Heart left ventricle (tissue), 16 donors: ENCODE measurements around the gene AGPAT2. TPM values are rescaled to one million over a fixed set of nuclear protein-coding genes. Genes with fewer than 3 reads are reported as not detected.

Experiments
- ATAC-seq, 4 donors: fragments of 200-7000 bp; cut with Tn5 transposase; one replicate each; pipeline ENCODE4 v1.9.1; 2020 to 2022; ENCODE audit warnings: moderate library complexity in 4 of 4, mild to moderate bottlenecking in 3 of 4, moderate number of reproducible peaks in 1 of 4
- DNase-seq, 5 donors: peaks; one replicate each; pipeline ENCODE4 v3.0.0-alpha.2; 2020
- H3K27ac ChIP-seq, 12 donors: fragments of 200-600 bp; sonication (generic) in 4 of 12; one replicate each; pipeline versions ENCODE4 v1.5.0 to v1.8.0; 2016 to 2022; ENCODE audit warnings: mild to moderate bottlenecking in 2 of 12
- H3K27me3 ChIP-seq, 9 donors: fragments of 200-600 bp; sonication (generic) in 2 of 9; one replicate each; pipeline versions ENCODE4 v1.5.1 to v1.8.0; 2016 to 2022; ENCODE audit warnings: mild to moderate bottlenecking in 3 of 9
- H3K36me3 ChIP-seq, 9 donors: fragments of 200-600 bp; sonication (generic) in 2 of 9; one replicate each; pipeline versions ENCODE4 v1.5.0 to v1.8.0; 2018 to 2022; ENCODE audit warnings: mild to moderate bottlenecking in 2 of 9
- H3K4me1 ChIP-seq, 12 donors: fragments of 200-600 bp; sonication (generic) in 4 of 12; one replicate each; pipeline versions ENCODE4 v1.5.0 to v1.8.0; 2016 to 2022; ENCODE audit warnings: mild to moderate bottlenecking in 3 of 12
- H3K4me3 ChIP-seq, 12 donors: fragments of 200-600 bp; sonication (generic) in 4 of 12; one replicate each; pipeline versions ENCODE4 v1.5.0 to v1.8.0; 2017 to 2022; ENCODE audit warnings: mild to moderate bottlenecking in 9 of 12, moderate library complexity in 4 of 12
- H3K9me3 ChIP-seq, 12 donors: fragments of 200-600 bp; sonication (generic) in 4 of 12; one replicate each; pipeline versions ENCODE4 v1.5.0 to v1.8.0; 2016 to 2022; ENCODE audit warnings: mild to moderate bottlenecking in 1 of 12
- POLR2A ChIP-seq, 2 donors: fragments of 450-650 bp; IDR thresholded peaks; one replicate each; pipeline ENCODE4 v1.6.1; 2017; ENCODE audit warnings: antibody characterized with exemption in 2 of 2, mild to moderate bottlenecking in 2 of 2, moderate library complexity in 2 of 2
- WGBS, 4 donors: extraction: QIAGEN DNeasy Blood & Tissue Kit in 2 of 4; methylation state at CpG; one replicate each; pipeline versions ENCODE4 v1.1.5 to v1.1.7; 2013 to 2018; 5-methylcytosine and 5-hydroxymethylcytosine counted together
- intact Hi-C, 10 donors: fragments of 100-400 bp; cut with DNase I; formaldehyde crosslinking; loops; one replicate each; pipeline versions ENCODE4 v1.11.1 to v1.14.2; 2022
- polyA plus RNA-seq, 2 donors: library from polyadenylated mRNA; stranded (reverse); fragments of 200-250 nt; gene quantifications; one replicate each; pipeline ENCODE4 v1.2.3, GENCODE V29; 2013
- total RNA-seq, 9 donors: library from RNA; depleted of rRNA in 2 of 9; stranded (reverse); fragments of >200 nt in 2 of 9; fragmentation: NEBNext Ultra II Directional in 3 of 9; extraction: Animal tissue kit (Norgen Biotek cat#: 25700) in 3 of 9; gene quantifications; one replicate each; pipeline versions ENCODE4 v1.1.0 to v1.2.4, GENCODE V29; 2016 to 2023
- TF ChIP-seq, protein P1 (sequence below), 12 donors: fragments of 200-600 bp; sonication (generic) in 4 of 12; IDR thresholded peaks; one replicate each; pipeline versions ENCODE4 v1.5.0 to v1.8.0; 2018 to 2022; ENCODE audit warnings: antibody characterized with exemption in 12 of 12, mild to moderate bottlenecking in 5 of 12
- donor health status: ischemic (EF 13 %, LVEDD 7.1; RV severe dilation, severe dysfunction).
- donor health status: healthy with polysubstance abuse.
- donor health status: DM: no; HTN: yes; CAD: no.
- donor health status: DM: no; HTN: no; CAD: no.
- donor health status: ischemic (EF 25% LVEDD 6.9; RV normal size, moderate dysfunction).
- donor health status: ischemic (EF 25% LVEDD 5.7; RV mildly dilated, moderate dysfunction).
- donor health status: healthy.
- donor health status: DM: yes; HTN: yes; CAD: no.
- donor health status: ischemic (EF 35%, LVEDD 5.7; RV mildly dilated, moderate dysfunction).
- donor health status: nonischemic (EF 11% LVEDD 7.7; RV severe dilation, severe dysfunction).
- donor health status: DM: yes; HTN: yes; CAD: no.
- donor health status: PGD.
- donor health status: ischemic (EF 29% LVEDD 5.4; RV normal size, mild dysfunction).
- donor health status: nonischemic (EF 23%, LVEDD 6.1; RV moderate dilation, normal function).

Gene AGPAT2
- total and polyA plus RNA-seq, 11 donors: 52.4 to 122 (median 69.3) TPM

- H3K27me3 ChIP-seq: peaks cover 0 to 14% (median 3%) of the 10 kb centered on the region in 9 donors
- no peak for TF ChIP-seq POLR2A (IDR thresholded peaks at IDR 0.05)
- TF ChIP-seq, protein P1, sequence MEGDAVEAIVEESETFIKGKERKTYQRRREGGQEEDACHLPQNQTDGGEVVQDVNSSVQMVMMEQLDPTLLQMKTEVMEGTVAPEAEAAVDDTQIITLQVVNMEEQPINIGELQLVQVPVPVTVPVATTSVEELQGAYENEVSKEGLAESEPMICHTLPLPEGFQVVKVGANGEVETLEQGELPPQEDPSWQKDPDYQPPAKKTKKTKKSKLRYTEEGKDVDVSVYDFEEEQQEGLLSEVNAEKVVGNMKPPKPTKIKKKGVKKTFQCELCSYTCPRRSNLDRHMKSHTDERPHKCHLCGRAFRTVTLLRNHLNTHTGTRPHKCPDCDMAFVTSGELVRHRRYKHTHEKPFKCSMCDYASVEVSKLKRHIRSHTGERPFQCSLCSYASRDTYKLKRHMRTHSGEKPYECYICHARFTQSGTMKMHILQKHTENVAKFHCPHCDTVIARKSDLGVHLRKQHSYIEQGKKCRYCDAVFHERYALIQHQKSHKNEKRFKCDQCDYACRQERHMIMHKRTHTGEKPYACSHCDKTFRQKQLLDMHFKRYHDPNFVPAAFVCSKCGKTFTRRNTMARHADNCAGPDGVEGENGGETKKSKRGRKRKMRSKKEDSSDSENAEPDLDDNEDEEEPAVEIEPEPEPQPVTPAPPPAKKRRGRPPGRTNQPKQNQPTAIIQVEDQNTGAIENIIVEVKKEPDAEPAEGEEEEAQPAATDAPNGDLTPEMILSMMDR (IDR thresholded peaks at IDR 0.05): no peak
- H3K36me3 ChIP-seq: no peaks in the 10 kb centered on the region
- no peak overlapping the region for H3K27ac ChIP-seq
- H3K4me1 ChIP-seq: peaks cover 0 to 38% (median 16%) of the 10 kb centered on the region in 12 donors
- WGBS, 4 donors: 71 to 81% (median 78%) methylated on average over 6 to 9 of the region's 9 CpGs
- no peaks in the 10 kb centered on the region for H3K9me3 ChIP-seq
- intact Hi-C loops: loop anchor here in 2 of 10 donors (10.0 kb wide), 1 partner anchor 212 kb away; the partner anchor contains the start of gene SEC16A (in 2 of the 2)
- ATAC-seq (no peak), DNase-seq (no peak)
- no peak overlapping the region for H3K4me3 ChIP-seq
Observed at GRCh38 chr9:136696502-136696901, 9.2 kb upstream of the AGPAT2 start.

- no peak for ATAC-seq
- no peak for DNase-seq
- intact Hi-C loops: loop anchor here in 3 of 10 donors (2.0 to 10.0 kb wide), 3 partner anchors 53 to 211 kb away; partner anchors contain the start of gene SEC16A (in 2 of the 3)
Observed at GRCh38 chr9:136695955-136696354, 8.7 kb upstream of the AGPAT2 start.

GRCh38 chr9:136695435-136695895 lies 8.2 kb upstream of the AGPAT2 start:
- Histone ChIP-seq H3K9me3 (no peaks in the 10 kb centered on the region), H3K4me1 (peaks cover 3 to 41% (median 22%) of the 10 kb centered on the region in 12 donors), H3K4me3 (no peak overlapping the region), H3K27me3 (peaks cover 0 to 7% (median 0%) of the 10 kb centered on the region in 9 donors), H3K27ac (no peak overlapping the region), H3K36me3 (no peaks in the 10 kb centered on the region)
- TF ChIP-seq, protein P1 (IDR thresholded peaks at IDR 0.05): no peak
- TF ChIP-seq POLR2A (IDR thresholded peaks at IDR 0.05): no peak
- intact Hi-C loops: loop anchor here in 3 of 10 donors (2.0 to 10.0 kb wide), 3 partner anchors 53 to 211 kb away; partner anchors contain the start of gene SEC16A (in 2 of the 3)
- ATAC-seq (peak in 3 of 4 donors; percentile 25 to 41 (median 41)), DNase-seq (peak in 2 of 5 donors; percentile 35 to 49)
- 51 to 69% (median 65%) methylated on average over 4 to 10 of the region's 10 CpGs for WGBS, 4 donors

More at GRCh38 chr9:136695955-136696354, 8.7 kb upstream of the AGPAT2 start:
- Histone ChIP-seq H3K4me1 (peaks cover 0 to 38% (median 19%) of the 10 kb centered on the region in 12 donors), H3K36me3 (no peaks in the 10 kb centered on the region), H3K9me3 (no peaks in the 10 kb centered on the region), H3K4me3 (no peak overlapping the region), H3K27me3 (peaks cover 0 to 11% (median 0%) of the 10 kb centered on the region in 9 donors), H3K27ac (no peak overlapping the region)
- 84 to 93% (median 87%) methylated on average over 8 to 23 of the region's 23 CpGs for WGBS, 4 donors
- TF ChIP-seq POLR2A (IDR thresholded peaks at IDR 0.05): no peak
- TF ChIP-seq, protein P1 (IDR thresholded peaks at IDR 0.05): no peak

GRCh38 chr9:136694872-136695247 lies 7.6 kb upstream of the AGPAT2 start:
- Histone ChIP-seq H3K27ac (no peak overlapping the region), H3K36me3 (no peaks in the 10 kb centered on the region), H3K9me3 (no peaks in the 10 kb centered on the region), H3K27me3 (peaks cover 0 to under 1% (median 0%) of the 10 kb centered on the region in 9 donors), H3K4me3 (no peak overlapping the region), H3K4me1 (peaks cover 3 to 47% (median 28%) of the 10 kb centered on the region in 12 donors)
- intact Hi-C loops: loop anchor here in 9 of 10 donors (2.0 to 10.0 kb wide), 6 partner anchors 52 to 213 kb away; partner anchors contain the start of gene SEC16A (in 3 of the 9)
- TF ChIP-seq, protein P1 (IDR thresholded peaks at IDR 0.05): no peak
- no peak for TF ChIP-seq POLR2A (IDR thresholded peaks at IDR 0.05)
- ATAC-seq (no peak), DNase-seq (no peak)
- 92 to 95% (median 93%) methylated on average over 11 of the region's 11 CpGs for WGBS, 4 donors
